Loucy (cell line): ENCODE measurements around the gene RCE1.
"Not testable (repeated sequence)": the region's sequence is repeated elsewhere in the genome, so short reads cannot be mapped to it uniquely, and the experiment has no call there.

Experiments used
- EZH2phosphoT487 ChIP-seq: fragments of 200-600 bp; IDR thresholded peaks from 2 replicates; pipeline ENCODE4 v1.6.1; 2018; ENCODE audit warnings: antibody characterized with exemption, mild to moderate bottlenecking, moderate library complexity, borderline replicate concordance
- TF ChIP-seq, protein P1 (sequence below): fragments of 200-600 bp; sonication (generic); conservative IDR thresholded peaks from 2 replicates; pipeline ENCODE4 v1.5.1; 2014; ENCODE audit warnings: mild to moderate bottlenecking, antibody characterized with exemption, low read length

DNA sequence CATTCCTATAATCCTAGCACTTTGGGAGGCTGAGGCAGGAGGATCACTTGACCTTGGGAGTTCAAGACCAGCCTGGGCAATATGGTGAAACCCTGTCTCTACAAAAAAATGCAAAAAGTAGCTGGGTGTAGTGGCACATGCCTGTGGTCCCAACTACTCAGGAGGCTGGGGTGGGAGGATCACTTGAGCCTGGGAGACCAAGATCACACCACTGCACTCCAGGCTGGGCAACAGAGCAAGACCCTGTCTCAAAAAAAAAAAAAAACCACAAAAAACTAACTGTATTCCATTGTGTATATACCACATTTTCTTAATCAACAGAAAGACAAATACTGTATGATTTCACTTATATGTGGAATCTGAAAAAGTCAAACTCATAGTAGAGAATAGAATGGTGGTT is 43.4 kb upstream of the RCE1 start:
- TF ChIP-seq, protein P1, sequence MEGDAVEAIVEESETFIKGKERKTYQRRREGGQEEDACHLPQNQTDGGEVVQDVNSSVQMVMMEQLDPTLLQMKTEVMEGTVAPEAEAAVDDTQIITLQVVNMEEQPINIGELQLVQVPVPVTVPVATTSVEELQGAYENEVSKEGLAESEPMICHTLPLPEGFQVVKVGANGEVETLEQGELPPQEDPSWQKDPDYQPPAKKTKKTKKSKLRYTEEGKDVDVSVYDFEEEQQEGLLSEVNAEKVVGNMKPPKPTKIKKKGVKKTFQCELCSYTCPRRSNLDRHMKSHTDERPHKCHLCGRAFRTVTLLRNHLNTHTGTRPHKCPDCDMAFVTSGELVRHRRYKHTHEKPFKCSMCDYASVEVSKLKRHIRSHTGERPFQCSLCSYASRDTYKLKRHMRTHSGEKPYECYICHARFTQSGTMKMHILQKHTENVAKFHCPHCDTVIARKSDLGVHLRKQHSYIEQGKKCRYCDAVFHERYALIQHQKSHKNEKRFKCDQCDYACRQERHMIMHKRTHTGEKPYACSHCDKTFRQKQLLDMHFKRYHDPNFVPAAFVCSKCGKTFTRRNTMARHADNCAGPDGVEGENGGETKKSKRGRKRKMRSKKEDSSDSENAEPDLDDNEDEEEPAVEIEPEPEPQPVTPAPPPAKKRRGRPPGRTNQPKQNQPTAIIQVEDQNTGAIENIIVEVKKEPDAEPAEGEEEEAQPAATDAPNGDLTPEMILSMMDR, result not testable (repeated sequence)
- TF ChIP-seq EZH2phosphoT487, result not testable (repeated sequence)
